GM21529 (cell line): ENCODE measurements around the gene CHN1.

Experiments used
- ATAC-seq: cut with Tn5 transposase; IDR thresholded peaks from one replicate; pipeline ENCODE4 v1.9.1; 2021; ENCODE audit not compliant: unreplicated experiment

Gene CHN1

DNA sequence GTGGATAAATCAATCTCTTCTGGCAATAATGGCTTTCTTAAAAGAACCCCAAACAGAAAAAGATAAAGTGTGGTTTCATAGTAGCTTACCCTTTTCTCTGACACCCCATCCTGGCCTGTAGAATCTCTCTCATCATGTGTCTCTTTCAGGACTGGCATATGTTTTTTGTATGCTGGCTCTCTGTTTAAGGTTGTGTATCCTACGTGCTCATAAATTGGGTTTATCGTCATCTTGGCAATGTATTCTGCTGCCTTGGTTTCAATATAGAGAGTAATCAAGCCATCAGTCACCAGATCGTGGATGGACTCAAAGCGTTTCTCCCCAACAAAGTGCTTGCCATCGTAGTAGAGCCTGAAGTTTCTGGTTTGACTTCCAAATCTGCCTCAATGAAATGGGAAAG lies 127.4 kb downstream of the CHN1 start:
- ATAC-seq = no peak

DNA sequence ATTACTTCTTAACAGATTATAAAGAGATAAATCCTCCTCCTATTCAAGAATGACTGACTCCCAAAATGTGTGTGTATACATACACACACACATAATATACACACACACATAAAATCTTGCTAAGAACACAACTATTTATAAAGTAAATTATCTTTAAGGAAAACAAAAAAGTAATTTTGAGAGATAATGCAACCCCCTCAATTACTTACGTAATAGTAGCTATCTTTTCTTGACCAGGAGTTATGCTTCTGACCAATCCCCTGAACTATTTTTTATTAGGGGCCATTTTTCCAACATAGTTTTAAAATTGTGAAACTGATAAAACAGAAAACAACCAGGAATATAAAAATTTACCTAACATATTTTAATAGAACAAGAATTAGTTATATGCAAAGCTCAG lies 127.9 kb downstream of the CHN1 start:
- ATAC-seq = no peak

DNA sequence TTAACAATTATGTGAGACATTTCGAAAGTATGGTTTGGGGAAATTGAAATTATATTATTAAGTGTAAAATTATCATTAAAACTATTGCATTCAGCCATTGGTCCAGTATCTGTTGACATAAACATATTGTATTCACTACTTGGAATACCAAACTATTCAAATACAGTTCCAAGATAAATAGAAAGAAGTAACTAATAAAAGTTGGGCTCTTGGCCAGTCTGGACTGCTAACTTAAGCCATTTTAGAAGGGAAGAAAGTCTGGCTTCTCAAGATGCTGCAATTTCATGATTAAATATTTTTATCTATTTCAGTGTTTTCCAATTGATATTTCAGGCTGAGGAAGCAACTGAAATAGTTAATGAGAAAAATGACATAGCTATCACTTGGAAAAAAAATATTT lies 131.1 kb downstream of the CHN1 start:
- ATAC-seq = no peak

DNA sequence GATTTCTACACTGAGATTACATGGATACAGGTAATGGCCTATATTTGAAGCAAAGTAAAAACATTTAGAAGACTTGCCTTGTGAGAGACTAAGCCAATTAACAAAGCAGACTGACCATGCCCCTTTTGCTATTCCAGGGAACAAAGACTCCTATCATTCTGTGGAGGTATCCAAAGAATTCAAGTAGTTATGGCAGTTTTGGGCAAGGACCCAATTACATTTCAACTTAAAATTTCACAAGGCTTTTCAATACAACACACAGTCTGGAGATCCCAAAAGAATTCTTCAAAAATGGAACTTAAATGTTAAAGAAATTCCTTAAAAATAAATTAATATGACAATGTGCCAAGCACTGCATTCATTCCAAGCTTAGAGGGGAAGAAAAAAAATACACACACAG lies 131.7 kb downstream of the CHN1 start:
- ATAC-seq = no peak

DNA sequence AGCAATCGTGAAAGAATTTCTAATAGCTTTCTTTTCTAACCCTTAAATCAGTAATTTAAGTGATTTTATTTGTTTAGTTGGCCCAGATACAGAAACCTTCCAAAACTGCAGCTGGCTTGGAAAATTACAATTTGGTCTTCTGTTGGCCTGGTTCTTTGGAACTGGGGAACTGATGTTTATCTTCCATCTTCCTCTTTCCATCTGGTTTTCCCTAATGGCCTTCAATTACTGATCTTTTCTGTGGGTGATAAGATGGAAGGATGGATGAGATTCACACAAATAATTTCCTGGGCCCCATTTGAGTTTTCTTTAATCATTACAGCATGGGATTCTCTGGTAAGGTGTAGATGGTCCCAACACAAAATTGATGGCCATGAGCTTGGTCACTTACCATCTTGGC lies 134.4 kb downstream of the CHN1 start:
- no peak for ATAC-seq

DNA sequence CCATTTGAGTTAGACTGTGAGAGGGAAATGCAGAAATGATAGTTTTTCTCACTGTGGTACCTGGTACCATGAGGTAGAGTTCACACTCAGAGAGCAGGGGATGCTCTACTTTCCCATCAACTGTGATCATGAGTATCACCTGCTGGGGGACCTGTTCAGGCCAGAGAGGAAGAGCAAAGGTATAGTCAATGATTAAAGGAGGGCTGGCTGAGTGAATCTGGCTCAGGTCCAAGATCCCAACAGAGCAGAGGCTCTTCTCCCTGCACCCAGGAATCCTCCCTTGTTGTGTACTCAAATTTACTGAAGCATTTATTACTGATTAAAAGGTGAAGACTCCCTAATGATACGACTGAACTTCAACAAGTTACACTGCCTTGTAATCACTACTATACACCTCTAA lies 136.3 kb downstream of the CHN1 start:
- ATAC-seq = no peak

DNA sequence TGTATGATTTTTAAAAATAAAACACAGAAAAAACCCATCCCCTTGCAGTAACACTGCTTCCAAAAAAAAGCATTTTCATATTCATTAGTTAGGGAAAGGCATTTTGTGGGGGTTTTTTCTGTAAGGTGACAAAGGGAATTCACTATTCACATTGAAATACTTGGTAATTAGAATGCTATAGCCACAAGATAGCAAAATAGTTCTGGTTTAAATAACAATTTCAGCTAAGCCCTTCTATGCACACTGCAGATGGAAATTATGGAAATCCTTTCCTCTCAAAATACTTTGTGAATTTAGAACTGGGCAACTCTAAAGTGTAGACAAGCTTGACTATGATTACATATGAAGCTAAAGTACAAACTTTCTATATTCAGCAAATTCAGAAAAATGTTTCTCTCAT lies 138.8 kb downstream of the CHN1 start:
- ATAC-seq = no peak

DNA sequence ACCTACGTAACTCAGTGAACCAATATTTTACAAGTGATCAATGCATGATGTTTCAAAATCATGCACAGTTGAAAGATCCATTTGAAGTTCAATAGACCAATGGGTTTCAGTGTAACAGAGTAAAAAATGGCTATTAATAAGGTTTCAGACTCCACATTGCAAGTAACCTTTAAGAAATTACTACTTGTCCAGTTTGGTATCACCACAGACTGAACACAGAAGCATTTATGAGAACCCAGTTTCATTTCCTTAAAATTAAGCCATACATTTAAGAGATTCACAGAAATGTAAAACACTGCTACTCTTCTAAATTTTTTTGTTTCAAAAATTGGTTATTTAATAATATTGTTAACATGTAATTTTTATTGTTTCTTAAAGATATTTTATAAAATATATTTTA lies 142.0 kb downstream of the CHN1 start:
- no peak for ATAC-seq

DNA sequence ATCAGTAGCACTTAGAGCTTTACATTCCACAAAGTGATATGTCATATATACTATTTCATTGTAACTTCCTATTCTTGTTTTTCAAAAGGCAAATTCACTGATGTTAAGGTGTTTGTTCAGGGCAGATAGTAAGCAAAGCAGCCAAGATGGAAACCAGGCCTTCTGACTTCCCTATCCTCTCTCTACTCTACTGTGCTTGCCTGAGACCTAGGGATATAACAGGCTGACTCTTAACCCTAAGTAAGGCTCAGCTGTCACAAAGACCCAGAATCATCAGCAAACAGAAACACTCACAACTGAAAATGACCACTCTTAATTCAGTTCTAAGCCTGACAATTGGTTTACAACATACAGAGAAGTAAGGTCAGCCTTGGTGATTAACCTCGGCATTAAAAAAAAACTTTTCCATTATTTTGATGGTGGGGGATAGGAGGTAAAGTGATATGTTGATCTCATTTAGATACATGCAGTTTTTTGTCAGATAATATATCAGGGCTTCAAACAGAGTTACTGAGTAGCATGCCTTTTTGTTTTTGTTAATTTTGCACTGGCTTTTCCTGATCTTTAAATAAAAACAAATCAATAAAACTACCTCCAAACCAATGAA lies 145.5 kb downstream of the CHN1 start:
- ATAC-seq = no peak

DNA sequence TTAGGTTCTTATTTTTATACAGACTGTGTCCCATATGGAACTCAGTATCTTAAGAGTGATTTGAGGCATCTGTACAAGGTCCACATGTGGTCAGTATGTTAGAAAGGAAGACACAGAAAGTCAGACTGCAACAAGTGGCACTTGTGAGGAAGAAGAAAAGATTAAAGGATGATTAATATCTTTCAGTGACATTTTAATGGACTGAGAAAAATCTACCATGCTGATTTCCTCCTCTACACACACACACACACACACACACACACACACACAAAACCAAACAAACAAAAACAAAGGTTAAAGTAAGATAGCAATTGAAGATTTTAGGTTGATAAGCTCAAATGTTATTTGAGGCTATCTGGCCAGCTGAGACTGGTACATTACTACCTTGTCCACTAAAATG lies 146.4 kb downstream of the CHN1 start:
- ATAC-seq = no peak

DNA sequence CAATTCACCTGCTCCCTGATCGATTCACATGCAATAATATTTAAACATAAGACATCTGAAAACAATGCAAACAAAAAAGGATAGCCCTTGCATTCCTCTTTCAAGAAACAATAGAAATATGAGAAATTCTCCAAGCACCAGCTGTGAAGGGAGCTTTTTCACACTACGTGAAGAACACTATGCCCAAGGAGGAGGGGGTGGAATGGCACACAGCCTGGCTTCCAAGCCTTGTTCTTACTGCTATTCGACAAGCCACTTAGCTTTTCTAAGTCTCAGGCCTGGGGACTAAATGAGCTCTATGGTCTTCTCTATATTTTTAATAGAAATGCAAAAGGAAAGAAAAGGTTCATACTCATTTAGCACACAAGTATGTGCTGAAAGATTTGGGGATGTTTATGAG lies 148.7 kb downstream of the CHN1 start:
- ATAC-seq = no peak

DNA sequence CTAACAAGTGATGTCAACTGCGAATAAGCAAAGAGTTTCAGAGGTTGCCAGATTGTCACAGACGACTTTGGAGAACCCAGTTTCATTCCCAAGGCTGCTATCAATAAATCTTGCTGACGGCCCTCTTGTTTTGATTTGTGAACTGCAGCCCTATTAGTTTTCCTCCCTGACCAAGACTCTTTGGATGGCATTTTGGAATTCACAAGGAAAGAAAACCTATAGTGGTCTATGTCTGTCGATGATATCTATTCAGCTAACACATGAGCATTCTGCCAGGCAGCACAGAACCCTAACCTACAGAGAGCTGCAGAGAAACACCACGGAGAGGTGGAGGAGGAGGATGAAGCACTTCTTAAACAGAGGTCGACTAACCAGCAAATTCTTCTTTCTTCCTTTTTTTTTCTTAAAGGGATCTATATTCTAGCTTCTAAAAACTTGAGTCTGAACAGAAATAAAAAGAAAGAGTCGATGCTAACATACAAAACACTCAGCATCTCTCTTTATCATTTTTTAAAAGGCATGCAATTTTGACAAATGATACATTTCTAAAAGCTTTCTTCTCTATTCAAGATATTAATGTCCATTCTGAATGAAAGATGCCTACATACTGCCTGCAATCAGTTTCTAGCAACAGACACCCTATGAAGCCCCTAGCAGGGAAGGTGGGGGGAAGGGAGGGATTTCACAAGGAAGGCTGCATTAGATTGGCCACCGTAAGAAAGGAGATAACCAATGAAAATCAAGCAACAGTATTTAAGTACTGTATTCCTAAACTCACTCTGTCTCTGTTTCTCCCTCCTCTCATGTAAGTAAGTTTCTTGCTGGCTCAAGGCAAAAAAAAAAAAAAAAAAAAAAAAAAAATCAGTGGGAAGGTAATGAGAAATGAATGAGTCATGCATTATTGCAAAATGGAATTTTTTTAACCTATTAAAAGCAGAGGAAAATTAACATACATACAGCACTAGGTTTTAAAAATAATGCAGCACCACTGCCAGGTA lies 157.9 kb downstream of the CHN1 start:
- ATAC-seq = no peak

DNA sequence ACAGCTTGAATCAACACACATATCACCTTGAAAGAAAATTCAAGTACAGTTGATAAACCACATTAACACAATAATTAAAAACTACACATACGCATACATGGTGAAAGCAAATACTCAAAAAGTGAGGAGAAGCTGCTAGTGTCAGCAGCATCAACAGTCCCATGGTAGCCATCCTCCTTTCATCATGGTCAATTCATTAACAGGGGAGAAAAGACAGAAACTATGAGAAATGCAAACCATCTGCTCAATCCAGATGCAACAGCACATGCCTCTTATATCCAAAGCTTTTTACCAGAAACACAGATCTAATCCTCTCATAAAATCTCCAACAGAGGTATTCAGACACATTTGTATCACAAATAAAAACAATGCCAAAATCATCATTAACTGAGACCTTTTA lies 159.0 kb downstream of the CHN1 start:
- no peak for ATAC-seq

DNA sequence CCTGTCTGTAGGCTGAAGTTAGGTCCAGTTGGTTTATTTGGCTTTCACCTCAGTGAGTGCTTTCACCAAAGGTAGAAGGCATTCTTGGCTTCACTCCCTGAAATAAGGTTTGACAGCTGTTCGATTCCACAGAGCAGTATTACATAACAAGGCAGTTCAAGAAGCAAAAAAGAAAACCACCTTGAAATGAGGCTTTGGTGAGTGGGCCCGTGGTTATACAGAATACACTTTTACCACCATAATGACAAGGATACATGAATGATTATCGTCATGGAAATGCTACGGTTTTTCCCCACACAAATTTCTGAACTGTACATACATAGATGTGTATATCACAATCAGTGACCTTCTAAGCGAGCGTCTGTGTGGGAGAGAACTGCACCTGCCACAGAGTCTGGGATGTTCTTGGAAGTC lies 160.9 kb downstream of the CHN1 start:
- ATAC-seq = no peak

DNA sequence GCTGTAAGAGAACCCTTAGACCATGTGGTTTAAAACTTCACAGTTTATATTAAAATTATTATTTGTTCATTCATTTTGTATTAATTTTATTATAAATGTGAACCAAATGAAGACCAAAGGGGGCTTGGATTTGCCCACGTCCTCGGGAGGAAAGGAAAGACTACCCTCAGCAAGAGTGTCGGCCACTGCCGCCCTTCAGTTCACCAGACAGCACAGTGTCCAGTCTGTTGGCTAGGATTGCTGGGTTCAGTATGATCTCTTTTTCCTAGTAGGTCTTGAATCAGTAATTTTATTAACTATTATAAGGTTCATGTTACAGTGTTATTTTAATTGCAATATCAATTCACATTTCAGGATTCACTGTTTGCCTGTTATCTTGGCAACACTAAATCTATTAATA lies 162.7 kb downstream of the CHN1 start:
- no peak for ATAC-seq

DNA sequence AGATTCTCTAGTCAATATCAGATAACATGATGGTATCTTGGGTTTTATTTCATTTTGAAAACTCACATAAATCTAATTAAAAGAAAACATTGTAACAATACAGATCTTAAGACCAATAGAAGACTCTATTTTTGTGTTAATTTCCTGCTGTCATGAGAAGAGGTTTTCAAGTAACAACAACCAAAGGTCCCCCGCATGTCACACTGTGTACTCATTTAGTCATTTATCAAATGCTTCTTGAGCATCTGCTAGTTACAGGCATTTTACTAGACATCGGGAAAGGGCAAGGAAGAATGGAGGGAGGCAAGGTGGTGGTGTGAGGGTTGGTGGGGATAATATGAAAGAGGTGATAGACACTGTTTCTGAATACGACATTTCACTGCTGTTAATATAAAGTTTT lies 163.2 kb downstream of the CHN1 start:
- no peak for ATAC-seq

DNA sequence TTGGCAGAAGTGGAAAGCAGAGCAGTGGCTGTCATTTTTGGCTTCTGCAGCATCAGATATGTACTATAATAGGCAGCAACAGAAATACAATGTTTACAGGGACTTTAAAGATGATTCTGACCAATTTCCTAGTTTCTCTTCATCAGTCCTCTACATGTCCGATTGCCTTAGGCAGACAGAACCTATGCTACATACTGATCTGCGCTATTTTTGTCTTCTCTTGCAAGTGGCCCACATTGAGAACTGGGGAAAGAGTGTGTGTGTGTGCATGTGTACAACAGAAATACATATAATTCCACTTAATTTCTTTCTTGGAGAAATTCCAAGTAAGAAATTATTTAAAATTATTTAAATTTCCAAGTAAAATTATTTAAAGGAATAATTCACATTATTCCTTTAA lies 163.8 kb downstream of the CHN1 start:
- no peak for ATAC-seq

DNA sequence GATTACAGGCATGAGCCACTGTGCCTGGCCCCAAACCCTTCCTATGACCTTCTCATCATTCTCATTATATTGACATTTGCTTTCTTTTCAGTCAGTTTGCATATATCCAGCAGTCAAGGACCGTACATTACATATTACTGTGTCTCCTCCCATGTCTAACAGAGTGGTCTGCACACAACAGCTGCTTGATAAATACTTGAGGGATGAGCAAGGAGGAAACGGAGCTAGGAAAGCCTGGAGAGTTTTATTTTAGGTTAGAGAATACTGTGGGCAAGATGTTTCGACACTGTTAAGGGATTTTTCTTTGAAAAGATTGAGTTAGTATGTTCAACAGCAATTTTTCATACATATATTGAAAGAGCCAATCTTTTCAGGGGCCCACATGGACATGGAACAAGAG lies 164.7 kb downstream of the CHN1 start:
- no peak for ATAC-seq

DNA sequence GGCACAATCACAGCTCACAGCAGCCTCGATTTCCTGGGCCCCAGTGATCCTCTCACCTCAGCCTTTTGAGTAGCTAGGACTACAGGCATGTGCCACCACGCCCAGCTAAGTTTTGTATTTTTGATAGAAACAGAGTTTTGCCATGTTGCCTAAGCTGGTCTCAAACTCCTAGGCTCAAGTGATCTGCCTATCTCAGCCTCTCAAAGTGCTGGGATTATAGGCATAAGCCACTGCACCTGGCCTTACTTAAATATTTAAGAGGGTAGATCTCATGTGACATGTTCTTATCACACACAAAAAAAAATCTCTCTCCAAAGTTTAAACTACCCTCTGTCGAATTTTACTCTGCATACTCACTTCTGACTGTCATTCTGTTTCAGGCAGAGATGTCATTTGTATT lies 165.5 kb downstream of the CHN1 start:
- no peak for ATAC-seq

DNA sequence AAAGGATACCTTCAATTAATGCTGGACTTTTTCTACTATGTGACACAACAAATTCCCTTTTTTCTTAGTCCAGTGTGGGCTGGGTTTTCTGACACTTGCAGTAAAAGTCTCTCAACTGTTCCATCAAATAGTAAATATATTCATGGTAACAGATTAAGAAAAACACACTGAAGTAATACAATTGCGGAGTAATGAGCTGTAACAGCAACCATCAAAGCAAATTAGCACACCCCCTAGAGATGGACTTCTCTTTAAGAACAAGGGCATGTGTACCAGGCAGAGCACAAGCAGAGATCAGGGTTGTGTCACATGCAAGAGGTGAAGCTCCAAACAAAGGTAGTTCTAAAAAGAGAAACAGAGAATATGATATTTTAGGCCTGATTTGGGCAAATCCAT lies 168.2 kb downstream of the CHN1 start:
- ATAC-seq = no peak

DNA sequence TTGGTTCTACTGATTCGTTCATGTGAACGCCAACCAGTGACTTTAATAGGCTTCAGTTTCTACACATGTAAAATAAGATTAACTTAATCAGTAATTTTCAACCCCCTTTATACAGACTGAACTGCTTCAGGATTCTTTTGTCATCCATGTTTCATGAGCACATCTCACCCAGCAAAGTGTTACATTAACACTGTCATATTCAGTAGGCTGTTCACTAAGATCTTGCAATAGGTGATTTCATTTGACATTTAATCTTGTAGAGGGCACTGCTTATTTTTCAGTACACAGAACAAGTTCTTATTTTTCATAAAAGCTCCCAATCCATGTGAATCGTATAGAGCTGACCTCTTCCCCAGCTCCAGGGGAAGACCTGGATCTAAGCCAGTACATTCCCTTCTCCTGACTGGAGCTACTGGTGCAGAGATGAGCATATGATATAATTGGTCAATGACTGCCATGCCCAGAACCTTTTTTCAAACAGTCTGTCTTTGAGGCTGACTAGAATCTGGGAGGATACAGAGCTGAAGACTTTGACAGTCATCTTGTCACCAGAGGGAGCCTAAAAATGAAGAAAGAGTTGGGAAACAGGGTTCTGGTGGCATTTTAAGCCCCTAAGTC lies 168.7 kb downstream of the CHN1 start:
- ATAC-seq = no peak

DNA sequence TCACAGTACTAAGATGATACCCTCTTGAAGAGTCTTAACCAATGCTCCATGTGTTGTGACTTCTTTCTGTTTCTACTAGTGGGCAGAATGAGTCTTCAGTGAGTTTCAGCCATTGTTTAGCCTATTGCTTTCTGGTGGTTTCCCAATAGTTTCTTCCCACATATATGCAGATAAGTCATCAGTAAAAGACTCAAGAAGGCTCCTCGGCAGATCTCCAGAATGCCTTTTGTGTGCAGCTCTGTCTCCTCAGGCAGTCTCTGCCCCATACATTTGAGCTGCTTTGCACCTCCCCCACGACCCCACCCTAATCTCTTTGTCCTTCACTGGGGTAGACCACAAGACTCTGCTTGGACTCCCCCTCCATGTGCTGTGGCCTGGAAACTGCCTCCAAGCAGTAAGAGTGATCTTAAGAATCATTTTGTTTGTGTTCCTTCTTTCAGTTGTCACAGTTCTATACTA lies 169.4 kb downstream of the CHN1 start:
- ATAC-seq = peak; percentile 81
